NCI-H2227 treated with DMSO at 0.1 percent for 48 hours (cell line): ENCODE data around the gene TEX9.
A peak's percentile ranks its signal among the peaks of the same experiment; 100 is the strongest.
"Not testable (repeated sequence)": the region's sequence is repeated elsewhere in the genome, so short reads cannot be mapped to it uniquely, and the experiment has no call there.

Experiments used
- DNase-seq: peaks from one replicate; lab custom pipeline; 2025; lab: John Stamatoyannopoulos, UW

Gene TEX9

GRCh38 chr15:56366211-56366610, 985 bp downstream of the TEX9 start:
- no peak for DNase-seq

GRCh38 chr15:56367156-56367555, 1.9 kb downstream of the TEX9 start:
- DNase-seq = no peak

GRCh38 chr15:56369234-56369633, 4.0 kb downstream of the TEX9 start:
- DNase-seq = no peak

GRCh38 chr15:56371495-56372147, 6.4 kb downstream of the TEX9 start:
- no peak for DNase-seq

GRCh38 chr15:56374693-56375092, 9.5 kb downstream of the TEX9 start:
- not testable (repeated sequence) for DNase-seq

GRCh38 chr15:56377822-56378221, 12.6 kb downstream of the TEX9 start:
- not testable (repeated sequence) for DNase-seq

GRCh38 chr15:56383010-56383409, 17.8 kb downstream of the TEX9 start:
- DNase-seq = no peak

GRCh38 chr15:56385908-56386307, 20.7 kb downstream of the TEX9 start:
- no peak for DNase-seq

- no peak for DNase-seq
These were observed 25.6 kb downstream of the TEX9 start for GRCh38 chr15:56390739-56391267.

- no peak for DNase-seq
These were observed 28.1 kb downstream of the TEX9 start for GRCh38 chr15:56393277-56393676.

- DNase-seq = no peak
These were observed 29.7 kb downstream of the TEX9 start for GRCh38 chr15:56394909-56395308.

- DNase-seq = not testable (repeated sequence)
These were observed 32.1 kb downstream of the TEX9 start for GRCh38 chr15:56397325-56397724.

- not testable (repeated sequence) for DNase-seq
These were observed 34.0 kb downstream of the TEX9 start for GRCh38 chr15:56399209-56399608.

GRCh38 chr15:56410721-56411120, 45.5 kb downstream of the TEX9 start:
- DNase-seq = no peak

- no peak for DNase-seq
These were observed 46.0 kb downstream of the TEX9 start for GRCh38 chr15:56411122-56411749.

GRCh38 chr15:56413114-56413733, 48.0 kb downstream of the TEX9 start:
- not testable (repeated sequence) for DNase-seq

GRCh38 chr15:56425276-56425675, 60.0 kb downstream of the TEX9 start:
- no peak for DNase-seq

GRCh38 chr15:56425976-56426375, 60.8 kb downstream of the TEX9 start:
- DNase-seq = no peak

- DNase-seq = peak; percentile 31
These were observed 63.7 kb downstream of the TEX9 start for GRCh38 chr15:56428821-56429458.

- no peak for DNase-seq
These were observed 67.1 kb downstream of the TEX9 start for GRCh38 chr15:56432304-56432703.

- no peak for DNase-seq
These were observed 75.1 kb downstream of the TEX9 start for GRCh38 chr15:56440214-56440770.

- no peak for DNase-seq
These were observed 77.1 kb downstream of the TEX9 start for GRCh38 chr15:56442354-56442753.
